ENCODE measurements around the gene LMCD1.
"Not testable (repeated sequence)": the region's sequence is repeated elsewhere in the genome, so short reads cannot be mapped to it uniquely, and the experiment has no call there.

Gene LMCD1

DNA sequence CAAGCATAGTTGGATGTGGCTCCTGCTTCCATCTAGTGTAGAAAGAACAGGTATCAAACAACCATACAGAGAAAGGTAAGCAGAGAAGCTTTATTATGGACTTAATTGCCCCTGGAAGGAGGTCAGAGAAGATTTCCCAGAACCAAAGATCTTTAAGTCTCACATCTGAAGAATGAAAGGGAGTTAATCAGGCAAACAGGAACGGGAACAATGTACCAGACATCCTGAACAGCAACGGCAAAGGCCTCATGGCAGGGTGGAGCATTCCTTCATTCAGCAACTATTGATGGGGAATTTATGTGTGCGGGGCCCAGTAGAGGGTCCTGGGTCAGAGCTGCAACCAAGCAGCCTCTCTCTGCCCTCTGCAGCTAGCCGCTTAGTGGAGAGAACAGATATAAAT is 61.5 kb downstream of the LMCD1 start:
- no peak for DNase-seq

GRCh38 chr3:8563597-8563996 is 62.0 kb downstream of the LMCD1 start:
- no peak for DNase-seq

DNA sequence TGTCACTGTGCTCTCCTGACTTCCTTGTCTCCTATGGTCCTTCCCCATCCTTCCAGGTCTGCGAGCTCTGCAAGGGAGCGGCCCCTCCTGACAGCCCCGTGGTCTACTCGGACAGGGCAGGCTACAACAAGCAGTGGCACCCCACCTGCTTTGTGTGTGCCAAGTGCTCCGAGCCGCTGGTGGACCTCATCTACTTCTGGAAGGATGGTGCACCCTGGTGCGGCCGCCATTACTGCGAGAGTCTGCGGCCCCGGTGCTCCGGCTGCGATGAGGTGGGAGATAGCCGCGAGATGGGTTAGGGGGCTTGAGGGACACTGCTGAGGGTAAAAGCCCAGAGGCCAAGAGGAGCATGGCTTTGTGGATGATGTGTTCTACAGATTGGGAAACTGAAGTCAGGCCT is 63.8 kb downstream of the LMCD1 start:
- no peak for DNase-seq

DNA sequence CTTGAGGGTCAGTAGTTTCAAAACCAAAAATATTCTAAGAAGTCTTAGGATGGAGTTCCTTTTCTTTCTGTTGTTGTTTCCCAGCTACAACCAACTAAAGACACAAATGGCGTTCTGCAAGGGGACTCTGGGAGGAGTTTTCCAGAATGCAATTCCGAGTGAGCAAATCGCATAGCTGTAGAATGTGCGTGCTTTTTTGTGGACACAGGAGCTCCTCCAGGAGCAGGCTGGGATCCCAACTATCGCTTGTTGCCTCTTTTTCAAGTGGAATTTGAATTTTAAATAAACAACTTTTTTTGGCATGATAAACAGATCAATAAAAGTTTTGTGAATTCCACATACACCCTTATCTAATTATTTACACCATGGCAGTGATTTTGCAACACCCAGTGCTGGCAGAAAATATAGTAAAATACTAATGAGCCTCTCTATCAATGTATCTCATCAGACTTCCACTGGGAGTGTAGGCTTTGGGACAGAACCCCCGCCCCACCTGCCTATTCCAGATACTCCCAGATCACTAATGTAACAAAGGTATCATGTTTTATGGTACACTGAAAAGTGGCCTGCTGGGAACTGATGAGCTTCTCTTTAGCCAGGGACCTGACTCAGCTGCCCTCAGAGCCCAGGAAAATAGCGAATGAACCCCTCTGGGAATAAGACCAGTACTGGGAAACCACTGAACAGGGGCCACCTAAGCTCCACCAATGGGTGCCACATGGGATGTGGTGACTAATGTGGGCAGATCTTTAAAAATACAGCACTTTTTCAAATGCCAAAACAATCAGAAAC is 66.4 kb downstream of the LMCD1 start:
- no peak for DNase-seq

DNA sequence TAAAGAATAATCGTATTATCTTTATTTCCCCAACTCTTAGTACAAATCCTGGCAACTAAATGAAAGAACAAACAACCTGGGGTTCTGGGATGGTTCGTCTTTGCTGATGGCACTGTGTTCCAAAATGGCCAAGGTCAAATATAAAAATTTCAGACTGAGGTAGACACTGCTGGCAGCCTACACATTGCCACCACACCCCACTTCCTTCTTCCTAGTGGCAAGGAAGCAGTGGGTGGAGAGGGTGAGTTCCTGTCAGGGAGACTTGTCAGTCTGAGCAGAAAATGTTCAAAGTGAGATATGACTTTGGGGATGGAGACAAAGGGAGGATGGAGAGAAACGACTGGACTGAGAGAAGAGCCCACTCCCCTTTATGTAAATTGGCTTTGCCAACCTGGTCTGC is 69.6 kb downstream of the LMCD1 start:
- no peak for DNase-seq

- DNase-seq = no peak
These were observed 71.8 kb downstream of the LMCD1 start for GRCh38 chr3:8573342-8573926.

DNA sequence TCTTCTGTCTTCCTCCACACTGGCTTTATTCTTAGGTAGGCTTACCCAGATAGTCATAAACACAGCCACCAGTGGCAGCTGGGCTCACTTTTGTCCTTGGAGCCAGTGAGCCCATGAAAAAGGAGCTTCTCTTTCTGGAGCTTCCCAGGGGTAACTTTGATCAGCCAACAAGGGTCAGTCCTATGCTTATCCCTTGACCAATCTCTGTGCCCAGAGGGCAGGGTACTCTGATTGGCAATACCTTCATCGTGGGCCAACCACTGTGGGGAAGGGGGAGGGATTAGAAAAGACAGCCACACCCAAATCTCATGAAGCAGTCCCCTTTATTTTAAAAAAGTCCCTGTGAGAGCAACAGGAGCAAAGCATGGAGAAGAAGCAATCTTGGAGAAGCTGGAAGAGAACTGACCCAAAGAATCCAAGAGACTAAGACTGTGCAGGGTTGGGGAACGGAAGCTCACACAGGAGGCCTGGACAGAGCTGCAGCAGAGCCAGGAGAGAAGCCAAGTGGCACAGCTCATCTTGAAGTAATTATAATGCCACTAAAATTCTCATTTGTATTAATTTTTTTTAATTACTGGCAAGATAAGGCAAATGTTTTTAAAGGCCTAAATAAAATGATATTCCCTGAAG is 72.5 kb downstream of the LMCD1 start:
- no peak for DNase-seq

DNA sequence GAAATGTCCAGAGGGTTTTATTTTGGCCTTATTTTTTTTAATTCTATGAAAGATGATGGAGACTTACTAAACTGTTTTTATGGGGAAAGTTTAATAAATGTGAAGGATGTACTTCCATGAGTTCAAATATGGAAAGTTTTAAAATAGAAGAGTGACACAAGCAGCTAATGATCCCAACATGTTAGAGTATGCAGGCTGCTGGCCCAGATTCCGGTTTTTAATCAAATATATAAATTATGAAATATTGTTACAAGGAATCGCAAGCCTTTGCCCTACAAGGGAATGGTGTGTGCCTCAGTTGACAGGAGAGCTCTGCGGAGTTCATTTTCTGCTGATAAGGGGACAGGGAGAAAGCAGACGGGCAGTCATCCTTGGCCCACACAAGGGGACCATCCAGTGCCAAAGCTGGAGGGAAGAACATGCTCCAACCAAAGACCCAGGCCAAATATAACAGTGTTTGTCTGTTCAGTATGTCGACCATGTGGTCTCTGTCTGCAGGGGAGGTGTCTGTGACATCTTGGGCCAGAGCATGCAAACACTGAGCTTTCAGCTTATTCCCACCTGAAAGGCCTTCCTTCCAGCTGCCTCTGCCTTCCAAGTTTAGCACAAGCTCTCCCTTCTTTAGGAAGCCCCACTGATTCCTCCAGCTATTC is 73.2 kb downstream of the LMCD1 start:
- no peak for DNase-seq

GRCh38 chr3:8575364-8576104 is 73.9 kb downstream of the LMCD1 start:
- DNase-seq = no peak

- DNase-seq = no peak
These were observed 74.8 kb downstream of the LMCD1 start for GRCh38 chr3:8576436-8576835.

GRCh38 chr3:8576841-8577571 is 75.4 kb downstream of the LMCD1 start:
- DNase-seq = no peak

GRCh38 chr3:8578282-8578681 is 76.7 kb downstream of the LMCD1 start:
- no peak for DNase-seq

DNA sequence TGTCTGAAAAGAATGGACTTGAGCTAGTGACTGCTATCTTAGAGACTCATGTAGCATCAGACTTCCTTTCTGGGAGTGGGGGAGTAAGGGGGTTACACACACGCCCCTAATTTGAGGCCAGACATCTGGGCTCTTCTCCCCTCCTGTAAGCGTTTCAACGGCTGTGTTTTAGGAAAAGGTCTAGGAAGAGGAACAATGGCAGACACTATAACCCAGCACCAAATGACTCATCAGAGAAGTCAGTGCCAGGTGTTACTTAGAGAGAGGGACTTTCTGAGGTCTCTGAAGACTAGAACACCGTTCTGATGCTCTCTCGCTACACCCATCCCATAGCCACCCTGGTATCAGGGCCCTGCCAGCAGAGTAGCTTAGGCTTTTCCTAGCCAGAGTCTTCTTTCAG is 77.5 kb downstream of the LMCD1 start:
- DNase-seq = no peak

GRCh38 chr3:8579943-8580342 is 78.3 kb downstream of the LMCD1 start:
- DNase-seq = no peak

DNA sequence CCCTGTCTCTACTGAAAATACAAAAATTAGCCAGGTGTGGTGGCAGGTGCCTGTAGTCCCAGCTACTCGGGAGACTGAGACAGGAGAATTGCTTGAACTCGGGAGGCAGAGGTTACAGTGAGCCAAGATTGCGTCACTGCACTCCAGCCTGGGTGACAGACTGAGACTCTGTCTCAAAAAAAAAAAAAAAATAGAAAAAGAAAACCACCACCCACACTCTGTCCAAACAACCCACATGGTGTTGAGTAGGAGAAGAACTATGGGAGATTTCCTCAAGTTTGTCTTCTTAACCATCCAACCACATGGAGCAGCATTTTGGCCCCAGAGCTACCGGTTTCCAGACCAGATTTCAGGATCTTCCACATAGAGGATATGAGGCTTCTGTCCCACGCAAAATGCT is 78.8 kb downstream of the LMCD1 start:
- not testable (repeated sequence) for DNase-seq

DNA sequence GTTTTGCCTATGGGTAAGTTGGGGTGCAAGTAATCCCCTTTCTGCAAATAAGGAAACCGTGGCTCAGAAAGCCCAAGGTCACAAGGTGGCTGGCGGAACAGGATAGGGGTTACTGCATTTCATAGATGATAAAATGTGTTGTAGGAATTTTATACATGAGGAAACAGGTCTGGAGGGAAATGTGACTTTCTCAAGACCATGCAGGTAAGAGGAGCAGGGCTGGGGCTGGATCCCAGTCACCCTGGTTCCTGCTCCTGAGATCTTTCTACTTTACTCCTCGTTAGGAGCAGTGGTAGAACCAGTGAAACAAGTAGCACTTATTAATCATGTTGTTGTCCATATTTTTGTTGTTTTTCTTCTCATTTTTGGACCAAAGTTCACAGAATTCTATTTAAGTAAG is 79.8 kb downstream of the LMCD1 start:
- DNase-seq = no peak

DNA sequence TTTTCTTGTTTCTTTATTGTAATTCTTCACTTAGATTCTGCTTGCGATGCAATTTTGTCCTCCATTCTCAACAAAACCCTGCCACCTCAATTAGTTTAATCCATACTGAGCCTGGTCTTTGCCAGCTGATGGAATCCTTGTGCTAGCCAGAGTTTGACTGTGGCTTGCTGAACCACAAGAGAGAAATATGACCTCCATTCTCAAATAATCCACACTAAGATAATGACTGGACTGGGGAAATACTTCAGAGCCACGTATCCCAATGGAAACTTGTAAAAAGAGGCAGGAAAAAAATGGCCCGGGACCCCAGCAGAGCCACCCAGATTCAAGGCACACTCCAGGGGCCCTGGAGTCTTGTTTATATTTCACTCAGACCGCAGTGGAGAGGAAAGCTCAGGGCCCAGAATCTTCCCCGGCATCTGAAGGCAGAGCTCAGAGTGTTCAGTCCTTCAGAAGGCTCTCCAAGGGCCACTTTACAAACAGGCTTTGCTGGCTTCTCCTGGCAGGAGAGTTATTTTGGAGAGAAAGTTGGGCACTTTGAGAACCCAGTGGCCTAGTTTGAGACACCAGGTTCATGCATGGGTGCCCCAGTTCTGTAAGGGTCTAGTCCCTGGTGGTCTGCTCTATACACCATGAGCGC is 80.3 kb downstream of the LMCD1 start:
- no peak for DNase-seq

GRCh38 chr3:8584661-8585060 is 83.0 kb downstream of the LMCD1 start:
- DNase-seq = no peak

DNA sequence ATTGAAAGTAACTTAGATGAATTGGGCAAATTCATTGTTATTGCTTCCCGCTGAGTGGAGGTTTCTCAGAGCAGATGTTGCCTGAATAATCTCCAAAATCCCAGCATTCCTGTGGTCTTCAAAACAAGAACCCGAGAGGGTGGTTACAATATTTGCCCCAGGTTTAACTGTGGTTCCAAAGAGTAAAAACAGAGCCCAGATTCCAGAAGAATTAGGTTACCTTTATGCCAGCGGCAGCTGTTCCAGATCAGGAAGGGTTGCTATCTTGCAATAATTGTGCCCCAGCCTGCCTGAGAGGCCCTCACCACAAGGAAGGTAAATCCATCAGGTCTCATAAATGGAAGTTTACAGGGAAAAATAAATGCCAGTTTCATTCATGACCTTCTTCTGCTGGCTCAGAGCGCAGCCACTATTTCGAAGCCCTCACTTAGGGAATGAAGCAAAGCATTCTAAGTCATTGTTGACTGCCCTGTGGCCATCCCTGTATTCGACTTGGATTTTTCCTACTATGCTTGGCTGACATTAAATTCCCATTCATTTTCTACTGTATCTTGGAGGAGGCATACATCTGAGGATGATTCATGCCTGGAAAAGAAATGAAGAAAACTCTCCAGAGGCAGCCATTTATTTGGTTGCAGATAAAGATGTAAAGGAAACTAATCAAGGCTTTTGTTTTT is 88.4 kb downstream of the LMCD1 start:
- DNase-seq = no peak

DNA sequence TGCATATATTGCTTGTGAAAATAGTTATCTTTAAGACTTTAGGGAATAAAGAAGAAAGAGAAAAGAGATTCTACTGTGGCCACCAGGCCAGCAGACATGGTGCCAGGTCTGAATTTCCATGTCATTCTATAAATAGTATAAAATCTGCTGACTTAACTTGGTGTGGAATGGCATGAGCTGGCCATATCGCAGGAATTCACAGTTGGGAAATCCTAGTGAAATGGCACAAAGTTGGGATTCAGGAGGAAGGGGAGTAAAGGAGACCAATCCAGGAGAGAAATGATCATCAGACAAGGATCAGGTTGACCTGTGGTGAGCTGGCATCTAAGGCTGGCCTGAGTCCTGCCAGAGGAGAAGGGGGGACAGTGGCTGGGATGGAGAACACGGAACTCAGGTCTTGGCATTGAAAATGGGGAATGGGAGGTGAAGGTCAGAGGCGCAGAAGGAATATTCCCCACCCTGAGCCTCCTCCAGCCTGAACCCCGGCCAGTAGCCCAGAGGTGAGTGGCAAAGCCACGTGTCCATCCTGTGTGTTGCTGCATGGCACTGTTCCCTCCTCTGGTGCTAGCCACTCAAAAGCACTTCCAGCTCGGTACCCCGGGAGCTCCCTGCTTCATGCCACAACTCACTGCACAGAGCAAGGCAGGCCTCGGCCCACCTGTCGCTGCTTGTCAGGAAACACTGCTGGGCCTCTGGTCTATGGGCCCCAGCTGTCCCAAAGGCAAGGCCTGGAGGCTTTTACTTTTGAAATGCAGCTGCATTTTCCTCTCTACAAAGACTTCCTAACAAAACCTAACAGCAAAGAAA is 91.6 kb downstream of the LMCD1 start:
- no peak for DNase-seq
